ENCODE data around the gene ORMDL2.
"Not testable (repeated sequence)": the region's sequence is repeated elsewhere in the genome, so short reads cannot be mapped to it uniquely, and the experiment has no call there.

Gene ORMDL2

DNA sequence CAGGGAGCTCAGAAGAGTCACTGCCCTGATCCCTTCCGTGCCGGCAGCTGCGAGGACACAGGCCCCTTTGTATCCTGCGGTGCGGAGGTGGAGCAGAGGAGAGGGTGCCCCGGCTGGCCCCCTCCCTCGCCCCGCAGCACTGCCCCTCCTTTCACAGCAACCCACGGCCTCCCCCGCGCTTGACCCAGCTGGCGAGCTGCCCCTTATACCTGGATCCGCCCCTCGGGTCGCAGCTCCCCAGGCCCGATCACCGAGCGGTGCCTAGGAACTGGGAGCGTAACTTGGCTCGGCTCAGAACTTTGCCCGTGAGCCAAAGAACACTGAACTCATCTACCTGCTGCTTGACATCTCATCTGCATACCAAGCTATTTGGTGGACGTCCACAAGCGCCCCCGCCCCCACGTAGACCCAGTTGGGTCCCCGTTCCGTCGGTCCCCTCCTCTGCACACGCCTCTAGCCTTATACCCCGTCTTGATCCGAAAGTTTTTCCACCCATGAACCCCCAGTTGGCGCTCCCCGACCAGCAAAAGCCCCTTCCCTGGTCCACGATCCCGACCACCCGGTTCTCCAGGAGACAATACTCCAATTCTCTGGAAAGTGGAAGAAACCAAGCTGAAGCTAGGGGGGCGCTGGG lies 12.2 kb downstream of the ORMDL2 start:
- no peak for DNase-seq

DNA sequence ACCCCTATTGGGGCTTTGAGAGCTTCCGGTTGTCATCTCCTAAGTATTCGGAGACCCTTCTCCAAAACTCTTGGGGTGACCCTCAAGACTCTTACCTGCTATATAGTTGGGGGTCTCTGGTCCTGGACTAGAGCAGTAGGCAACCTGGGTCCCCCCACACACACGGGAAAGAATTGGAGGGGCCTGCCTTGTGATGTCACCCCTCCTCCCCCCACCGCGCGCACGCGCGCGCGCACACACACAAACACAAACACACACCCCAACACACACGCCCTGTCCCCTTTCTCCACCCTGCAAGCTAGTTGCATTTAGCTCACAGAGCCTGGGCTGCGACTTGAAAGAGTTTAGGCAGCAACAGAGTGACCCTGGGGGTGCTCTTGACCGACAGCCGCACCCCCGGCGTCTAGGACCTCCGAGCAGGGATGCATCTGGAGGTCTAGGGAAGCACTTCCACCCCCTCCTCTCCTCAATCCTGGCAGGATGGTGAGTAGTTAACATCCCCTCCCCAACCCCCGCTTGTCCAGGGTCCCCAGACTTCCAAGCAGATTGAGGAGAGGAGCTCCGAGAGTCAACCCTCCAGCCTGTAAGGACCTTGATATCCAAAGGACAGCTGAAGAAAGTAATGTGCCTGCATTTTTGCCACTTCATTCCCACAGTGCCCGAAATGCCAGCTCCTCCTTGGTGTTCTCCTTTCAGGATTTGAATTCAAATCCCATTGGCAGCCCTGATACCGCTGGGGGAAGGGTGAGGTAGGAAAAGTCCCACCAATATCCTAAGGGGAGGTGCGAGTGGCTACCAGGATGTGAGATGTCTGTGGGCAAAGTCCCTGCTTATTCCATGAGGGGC lies 13.0 kb downstream of the ORMDL2 start:
- DNase-seq = no peak

DNA sequence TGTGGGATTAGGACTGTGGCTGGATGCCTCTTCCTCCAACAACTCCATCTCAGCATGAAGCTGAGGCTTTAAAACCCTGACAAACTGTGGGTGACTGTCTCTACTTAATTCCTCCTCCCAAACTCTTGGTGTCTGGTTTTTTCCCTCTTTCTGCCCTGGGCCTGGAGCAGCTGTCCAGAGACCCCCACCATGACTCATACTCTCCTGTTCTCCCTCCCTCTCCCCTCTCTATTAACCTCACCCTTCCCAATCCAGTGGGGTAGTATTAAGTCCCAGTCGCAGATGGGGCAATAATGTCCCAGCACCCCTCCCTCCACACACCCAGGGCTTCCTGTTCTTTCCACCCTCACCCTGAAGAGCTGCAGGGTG lies 13.6 kb downstream of the ORMDL2 start:
- no peak for DNase-seq

GRCh38 chr12:55833056-55833455 lies 15.2 kb downstream of the ORMDL2 start:
- DNase-seq = no peak

DNA sequence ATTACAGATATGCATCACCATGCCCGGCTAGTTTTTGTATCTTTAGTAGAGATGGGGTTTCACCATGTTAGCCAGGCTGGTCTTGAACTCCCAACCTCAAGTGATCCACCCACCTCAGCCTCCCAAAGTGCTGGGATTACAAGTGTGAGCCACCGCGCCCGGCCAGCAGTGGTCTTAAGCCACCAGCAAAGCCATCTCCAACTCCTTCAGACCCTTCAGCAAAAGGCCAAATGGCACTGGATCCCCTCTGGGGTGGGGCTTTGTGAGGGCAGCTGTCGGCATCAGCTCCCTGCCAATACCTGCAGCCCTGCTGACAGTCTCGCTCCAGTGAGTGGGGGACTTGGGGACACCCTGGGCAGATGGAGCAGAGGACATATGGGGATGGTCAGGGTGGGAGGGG lies 16.6 kb downstream of the ORMDL2 start:
- not testable (repeated sequence) for DNase-seq

GRCh38 chr12:55838361-55838760 lies 20.5 kb downstream of the ORMDL2 start:
- no peak for DNase-seq

- no peak for DNase-seq
These were observed 21.7 kb downstream of the ORMDL2 start for GRCh38 chr12:55839345-55840140.

DNA sequence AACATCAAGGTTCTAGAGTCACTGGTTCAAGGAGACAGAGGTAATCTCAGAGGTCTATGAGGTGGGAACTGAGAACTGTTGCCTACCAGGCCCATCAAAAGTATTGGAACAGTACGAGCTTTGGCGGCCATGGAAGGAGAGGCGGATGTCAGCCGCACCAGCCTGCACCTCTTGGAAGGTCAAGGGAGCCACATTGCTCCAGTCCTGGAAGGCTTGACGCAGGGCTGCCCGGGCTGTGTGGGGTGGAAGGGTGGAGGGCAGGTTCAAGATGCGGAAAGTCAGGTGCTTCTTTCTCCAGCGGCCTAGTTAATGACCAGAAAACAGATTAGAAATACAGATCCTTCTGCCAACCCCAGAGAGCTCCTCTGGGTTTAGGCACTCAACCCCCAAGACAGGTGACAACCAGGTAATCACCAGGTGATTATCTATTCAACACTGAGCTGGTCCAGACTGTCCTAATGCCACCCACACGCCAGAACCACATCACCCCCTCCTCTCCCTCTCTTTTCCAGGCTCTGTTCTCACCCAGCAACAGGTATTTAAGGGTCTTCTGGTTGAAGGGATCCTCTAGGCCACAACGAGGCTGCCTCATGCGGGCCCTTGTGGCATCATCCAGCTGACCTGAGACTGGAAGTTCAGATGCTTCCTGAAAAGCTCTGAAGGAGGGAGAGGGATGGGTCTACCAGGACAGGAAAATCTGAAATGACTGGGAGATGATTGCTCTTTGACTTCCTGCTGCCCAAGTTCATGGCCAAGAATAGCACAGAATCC lies 22.9 kb downstream of the ORMDL2 start:
- no peak for DNase-seq

DNA sequence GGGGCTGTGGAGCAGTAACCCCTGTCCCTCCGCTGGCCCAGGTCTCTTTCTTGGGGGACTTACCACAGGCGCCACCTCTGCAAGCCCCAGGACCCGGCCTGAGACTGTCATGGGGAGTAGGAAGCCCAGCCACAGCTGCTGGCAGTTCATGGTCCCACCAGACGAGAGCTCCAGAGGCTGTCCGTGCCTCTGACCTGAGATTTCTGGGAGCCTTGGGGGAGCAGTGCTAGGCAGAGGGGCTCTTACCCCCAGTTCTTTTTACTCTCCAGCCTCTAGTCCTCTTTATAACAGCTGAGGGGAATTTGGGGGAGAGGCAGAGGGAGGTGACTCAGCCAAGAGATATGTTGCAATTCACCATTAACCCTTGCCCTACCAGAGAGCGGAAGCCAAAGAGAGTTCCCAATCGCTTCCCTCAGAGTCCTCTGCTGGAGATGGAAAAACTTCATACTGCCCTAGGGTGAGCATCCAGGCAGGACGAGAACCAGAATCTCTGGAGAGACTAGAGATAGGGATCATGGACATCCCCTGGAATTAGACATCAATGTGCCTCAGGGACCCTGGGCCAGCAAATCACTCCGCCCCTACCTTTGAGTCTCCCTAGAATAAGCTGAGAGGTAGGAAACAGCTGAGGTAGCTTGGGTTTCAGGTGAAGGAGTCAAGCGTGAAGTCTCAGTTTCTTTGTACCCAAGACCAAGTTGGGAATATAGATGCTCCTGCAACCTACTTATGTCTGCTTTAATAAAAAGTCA lies 25.0 kb downstream of the ORMDL2 start, which contains the start of gene MMP19:
Gene MMP19, minus strand, starts transcription at position 256 of the 749 bp plus-strand sequence. Its CDS starts 106 bp downstream, at position 150.
- DNase-seq = no peak

DNA sequence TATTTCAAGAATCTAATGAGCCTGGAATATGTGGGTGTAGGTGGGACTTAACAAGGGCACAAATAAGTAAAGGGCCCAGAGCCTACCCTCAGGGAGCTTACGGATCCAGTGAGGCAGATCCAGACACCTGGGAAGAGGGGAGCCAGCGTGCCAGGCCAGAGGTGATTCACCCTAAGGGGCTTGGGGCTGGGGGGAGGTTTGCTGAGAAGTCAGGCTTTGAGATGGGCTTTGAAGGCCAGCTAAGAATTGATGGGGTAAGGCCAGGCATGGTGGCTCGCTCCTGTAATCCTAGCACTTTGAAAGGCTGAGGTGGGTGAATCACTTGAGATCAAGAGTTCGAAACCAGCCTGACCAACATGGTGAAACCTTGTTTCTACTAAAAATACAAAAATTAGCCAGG lies 25.6 kb downstream of the ORMDL2 start:
- no peak for DNase-seq

DNA sequence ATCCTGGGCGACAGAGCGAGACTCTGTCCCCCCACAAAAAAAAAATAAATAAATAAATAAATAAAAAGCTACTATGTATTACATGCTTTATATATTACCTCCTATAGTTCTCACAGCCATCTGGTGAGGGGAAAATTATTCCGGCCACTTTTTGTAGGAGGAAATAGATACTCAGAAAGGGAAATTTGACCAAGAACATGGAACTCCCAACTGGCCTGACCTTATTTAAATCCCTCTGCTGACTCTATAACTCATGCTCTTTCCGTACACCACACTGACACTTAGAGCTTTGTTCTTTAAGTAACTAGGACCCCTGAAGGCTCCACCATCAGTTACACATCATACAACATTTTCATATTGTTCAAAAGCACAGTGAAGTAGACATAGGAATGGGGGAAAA lies 27.1 kb downstream of the ORMDL2 start:
- DNase-seq = no peak

GRCh38 chr12:55845361-55845760 lies 27.5 kb downstream of the ORMDL2 start:
- no peak for DNase-seq

DNA sequence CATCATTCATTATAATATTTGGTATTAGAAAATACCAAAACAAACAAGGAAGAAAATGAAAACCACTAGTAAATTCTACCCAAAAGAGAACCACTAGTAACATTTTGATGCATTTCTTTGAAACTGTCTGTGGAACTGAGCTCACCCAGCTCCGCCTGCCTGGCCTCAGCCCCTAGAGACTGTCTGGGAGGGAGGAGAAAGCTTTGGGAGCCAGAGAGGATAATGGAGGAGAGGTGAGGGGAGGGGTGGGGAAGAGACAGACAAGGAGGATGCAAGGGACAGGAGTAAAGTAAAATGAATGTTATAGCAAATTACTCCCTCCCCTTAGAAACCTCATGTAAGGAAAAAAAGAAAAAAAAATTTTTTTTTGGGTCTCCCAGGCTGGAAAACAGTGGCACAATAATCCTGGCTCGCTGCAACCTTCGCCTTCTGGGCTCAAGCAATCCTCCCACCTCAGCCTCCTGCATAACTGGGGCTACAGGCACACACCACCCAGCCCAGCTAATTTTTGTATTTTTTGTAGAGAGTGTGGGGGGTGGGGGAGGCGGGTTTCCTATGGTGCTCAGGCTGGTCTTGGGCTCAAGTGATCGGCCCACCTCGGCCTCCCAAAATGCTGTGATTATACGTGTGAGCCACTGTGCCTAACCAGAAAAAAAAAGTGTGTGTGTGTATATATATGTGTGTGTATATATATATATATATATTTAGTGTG lies 28.1 kb downstream of the ORMDL2 start:
- DNase-seq = no peak

DNA sequence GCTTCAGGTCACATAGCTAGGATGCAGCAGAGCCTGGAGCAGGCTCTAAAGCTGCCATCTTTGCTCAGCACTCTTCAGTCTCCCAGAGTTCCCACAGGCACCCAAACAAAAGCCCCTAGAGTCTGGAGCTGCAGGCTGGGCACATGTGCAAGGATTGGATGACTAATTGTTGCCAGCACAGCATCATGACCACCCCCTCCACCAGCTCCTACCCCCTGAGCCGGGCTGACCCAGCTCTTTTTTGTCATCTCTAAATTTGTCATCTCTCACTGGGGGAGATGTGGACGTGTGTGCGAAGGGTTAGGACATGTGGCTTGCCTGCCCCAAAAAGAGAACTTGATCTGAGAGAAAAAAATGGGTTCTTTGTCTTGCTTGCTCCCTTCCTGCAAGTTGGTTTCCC lies 29.2 kb downstream of the ORMDL2 start:
- DNase-seq = no peak

GRCh38 chr12:55847603-55848291 lies 29.9 kb downstream of the ORMDL2 start:
- DNase-seq = no peak

GRCh38 chr12:55849616-55850343 lies 31.9 kb downstream of the ORMDL2 start:
- DNase-seq = no peak

DNA sequence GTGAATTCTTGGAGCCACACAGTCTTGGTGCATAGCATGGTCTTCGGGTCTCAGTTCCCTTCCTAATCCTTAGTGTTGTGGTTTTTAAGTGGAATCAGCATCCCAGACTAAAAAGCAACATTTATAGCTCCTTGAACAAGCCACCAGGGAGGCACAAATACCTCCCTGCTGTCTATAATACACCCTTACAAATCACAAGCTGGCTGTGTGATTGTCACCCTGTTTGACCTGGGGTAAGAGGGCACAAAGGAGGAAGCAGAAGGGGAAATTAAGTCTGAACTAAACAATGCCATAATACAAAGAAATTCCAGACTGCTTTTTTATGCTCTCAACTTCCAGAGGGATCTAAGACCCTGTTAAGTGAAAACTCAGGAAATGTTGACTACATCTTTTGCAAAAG lies 32.6 kb downstream of the ORMDL2 start:
- DNase-seq = no peak

- no peak for DNase-seq
These were observed 33.1 kb downstream of the ORMDL2 start for GRCh38 chr12:55850893-55851292.

DNA sequence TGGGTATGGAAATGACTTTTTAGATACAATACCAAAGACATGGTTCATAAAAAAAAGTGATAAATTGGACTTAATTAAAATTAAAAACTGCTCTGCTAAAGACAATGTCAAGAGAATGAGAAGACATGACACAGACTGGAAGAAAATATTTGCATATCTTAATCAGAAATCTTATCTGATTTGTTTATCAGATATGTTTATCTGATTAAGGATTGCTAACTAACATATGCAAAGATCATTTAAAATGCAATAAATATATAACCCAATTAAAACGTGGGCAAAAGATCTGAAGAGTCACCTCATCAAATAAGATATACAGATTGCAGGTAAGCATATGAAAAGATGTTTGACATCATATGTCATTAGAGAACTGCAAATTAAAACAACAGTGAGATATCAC lies 34.9 kb downstream of the ORMDL2 start:
- no peak for DNase-seq

GRCh38 chr12:55861396-55861795 lies 43.6 kb downstream of the ORMDL2 start:
- DNase-seq = no peak

Data from NCI-H1694 (cell line).